HEK293 (cell line): Measurements from ENCODE around the gene STAB1.

Source experiments
- TCF7L2 ChIP-seq: IDR thresholded peaks from 2 replicates; pipeline ENCODE4 v1.6.1; 2011; ENCODE audit warnings: low read depth, mild to moderate bottlenecking, inconsistent platforms, low read length, moderate library complexity, borderline replicate concordance
- TF ChIP-seq, protein P1 (sequence below): fragments of 450-650 bp; formaldehyde crosslinking; IDR thresholded peaks from 2 replicates; pipeline ENCODE4 v1.5.1; 2016; ENCODE audit warnings: missing biosample characterization, missing genetic modification characterization

GRCh38 chr3:52481819-52482521 is 13.2 kb upstream of the STAB1 start:
- TF ChIP-seq, protein P1, sequence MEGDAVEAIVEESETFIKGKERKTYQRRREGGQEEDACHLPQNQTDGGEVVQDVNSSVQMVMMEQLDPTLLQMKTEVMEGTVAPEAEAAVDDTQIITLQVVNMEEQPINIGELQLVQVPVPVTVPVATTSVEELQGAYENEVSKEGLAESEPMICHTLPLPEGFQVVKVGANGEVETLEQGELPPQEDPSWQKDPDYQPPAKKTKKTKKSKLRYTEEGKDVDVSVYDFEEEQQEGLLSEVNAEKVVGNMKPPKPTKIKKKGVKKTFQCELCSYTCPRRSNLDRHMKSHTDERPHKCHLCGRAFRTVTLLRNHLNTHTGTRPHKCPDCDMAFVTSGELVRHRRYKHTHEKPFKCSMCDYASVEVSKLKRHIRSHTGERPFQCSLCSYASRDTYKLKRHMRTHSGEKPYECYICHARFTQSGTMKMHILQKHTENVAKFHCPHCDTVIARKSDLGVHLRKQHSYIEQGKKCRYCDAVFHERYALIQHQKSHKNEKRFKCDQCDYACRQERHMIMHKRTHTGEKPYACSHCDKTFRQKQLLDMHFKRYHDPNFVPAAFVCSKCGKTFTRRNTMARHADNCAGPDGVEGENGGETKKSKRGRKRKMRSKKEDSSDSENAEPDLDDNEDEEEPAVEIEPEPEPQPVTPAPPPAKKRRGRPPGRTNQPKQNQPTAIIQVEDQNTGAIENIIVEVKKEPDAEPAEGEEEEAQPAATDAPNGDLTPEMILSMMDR, result peak; percentile 58
- no peak for TF ChIP-seq TCF7L2
